HG03460 (cell line): ENCODE data around the gene ZSCAN5C.
"Not testable (repeated sequence)": the region's sequence is repeated elsewhere in the genome, so short reads cannot be mapped to it uniquely, and the experiment has no call there.

Experiments used
- ATAC-seq: cut with Tn5 transposase; IDR thresholded peaks from one replicate; pipeline ENCODE4 v1.9.1; 2021; ENCODE audit not compliant: unreplicated experiment

Gene ZSCAN5C, protein sequence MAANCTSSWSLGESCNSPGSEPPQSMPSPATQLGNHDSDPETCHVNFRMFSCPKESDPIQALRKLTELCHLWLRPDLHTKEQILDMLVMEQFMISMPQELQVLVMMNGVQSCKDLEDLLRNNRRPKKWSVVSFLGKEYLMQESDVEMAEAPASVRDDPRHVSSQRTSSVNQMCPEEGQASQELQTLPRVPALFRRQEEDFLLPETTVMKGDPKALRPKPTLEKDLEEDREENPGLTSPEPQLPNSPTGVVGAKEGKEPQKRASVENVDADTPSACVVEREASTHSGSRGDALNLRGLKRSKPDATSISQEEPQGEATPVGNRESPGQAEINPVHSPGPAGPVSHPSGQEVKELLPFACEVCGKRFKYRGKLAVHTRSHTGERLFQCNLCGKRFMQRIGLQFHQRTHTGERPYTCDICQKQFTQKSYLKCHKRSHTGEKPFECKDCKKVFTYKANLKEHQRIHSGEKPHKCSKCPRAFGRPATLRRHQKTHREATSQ

GRCh38 chr19:56201973-56202372, at the start of gene ZSCAN5C:
TSS of gene ZSCAN5C (plus strand) at chr19:56202273. CDS start at chr19:56205914, 3,641 bp downstream.
- no peak for ATAC-seq

GRCh38 chr19:56152644-56153043, 49.4 kb upstream of the ZSCAN5C start:
- no peak for ATAC-seq

DNA sequence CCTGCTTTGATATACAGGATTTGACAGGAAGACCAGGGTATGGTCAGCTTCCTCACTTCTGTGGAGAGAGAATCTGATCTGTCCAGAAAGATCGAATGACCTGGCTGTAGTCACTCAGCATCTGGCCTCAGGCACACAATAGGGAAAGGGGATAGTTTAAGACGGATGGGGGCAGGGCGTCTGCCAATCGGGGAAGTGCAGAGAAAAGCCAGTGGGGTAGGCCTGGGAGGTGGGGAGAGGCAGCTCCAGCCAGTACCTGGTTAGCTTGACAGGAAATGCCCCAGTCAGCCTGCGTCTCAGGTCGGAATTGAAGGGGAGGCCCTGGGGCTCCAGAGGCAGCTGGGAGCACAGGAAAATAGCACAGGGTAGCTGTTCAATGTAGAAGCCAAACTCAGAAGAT, 48.6 kb upstream of the ZSCAN5C start:
- no peak for ATAC-seq

DNA sequence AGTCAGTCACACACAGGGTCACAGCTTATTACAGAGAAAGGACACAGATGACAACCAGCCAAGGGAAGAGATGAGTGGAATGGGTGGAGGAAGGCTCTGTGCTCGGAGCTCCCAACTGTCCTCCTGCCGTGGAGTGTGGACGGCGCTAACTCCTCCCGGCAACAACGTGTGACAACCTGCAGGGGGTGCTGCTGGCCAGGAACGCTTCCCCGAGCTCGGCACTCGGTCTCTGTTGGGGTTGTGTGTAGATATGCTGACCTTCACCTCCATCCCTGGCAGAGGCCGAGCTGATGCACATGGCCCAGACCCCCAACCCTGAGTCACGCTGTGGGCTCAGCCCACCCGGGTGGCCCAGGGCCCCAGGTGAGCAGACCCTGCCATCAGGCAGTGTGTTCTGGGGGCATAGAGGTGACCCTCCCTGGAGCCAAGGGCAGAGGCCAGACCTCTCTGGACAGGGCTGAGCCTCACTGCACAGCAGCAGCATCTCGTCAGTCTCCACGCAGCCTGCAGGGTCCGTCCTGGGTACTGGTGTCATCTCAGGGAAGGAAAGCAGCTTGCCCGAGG, 46.9 kb upstream of the ZSCAN5C start:
- no peak for ATAC-seq

- ATAC-seq = no peak
Measured at GRCh38 chr19:56156768-56157167, 45.3 kb upstream of the ZSCAN5C start.

GRCh38 chr19:56158170-56158757, 43.8 kb upstream of the ZSCAN5C start:
- ATAC-seq = no peak

GRCh38 chr19:56159009-56159559, 43.0 kb upstream of the ZSCAN5C start:
- ATAC-seq = no peak

DNA sequence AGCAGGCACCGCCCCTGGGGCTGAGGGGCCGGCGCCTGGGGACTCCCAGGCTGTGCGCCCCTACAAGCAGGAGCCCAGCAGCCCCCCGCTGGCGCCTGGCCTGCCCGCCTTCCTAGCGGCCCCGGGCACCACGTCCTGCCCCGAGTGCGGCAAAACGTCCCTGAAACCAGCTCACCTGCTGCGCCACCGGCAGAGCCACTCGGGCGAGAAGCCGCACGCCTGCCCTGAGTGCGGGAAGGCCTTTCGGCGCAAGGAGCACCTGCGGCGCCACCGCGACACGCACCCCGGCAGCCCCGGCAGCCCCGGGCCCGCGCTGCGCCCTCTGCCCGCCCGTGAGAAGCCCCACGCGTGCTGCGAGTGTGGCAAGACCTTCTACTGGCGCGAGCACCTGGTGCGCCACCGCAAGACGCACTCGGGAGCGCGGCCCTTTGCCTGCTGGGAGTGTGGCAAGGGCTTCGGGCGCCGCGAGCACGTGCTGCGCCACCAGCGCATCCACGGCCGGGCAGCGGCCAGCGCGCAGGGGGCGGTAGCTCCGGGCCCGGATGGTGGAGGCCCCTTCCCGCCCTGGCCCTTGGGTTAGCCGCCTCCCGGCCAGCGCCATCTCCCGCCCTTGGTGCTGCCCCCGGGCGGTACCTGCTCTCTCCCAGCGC, 42.3 kb upstream of the ZSCAN5C start:
- no peak for ATAC-seq

GRCh38 chr19:56161534-56161933, 40.5 kb upstream of the ZSCAN5C start:
- no peak for ATAC-seq

GRCh38 chr19:56162258-56162657, 39.8 kb upstream of the ZSCAN5C start:
- no peak for ATAC-seq

- ATAC-seq = no peak
Measured at GRCh38 chr19:56163097-56163496, 39.0 kb upstream of the ZSCAN5C start.

GRCh38 chr19:56167064-56167578, 35.0 kb upstream of the ZSCAN5C start:
- ATAC-seq = no peak

GRCh38 chr19:56170261-56170660, 31.8 kb upstream of the ZSCAN5C start:
- ATAC-seq = no peak

GRCh38 chr19:56174086-56174485, 28.0 kb upstream of the ZSCAN5C start:
- no peak for ATAC-seq

DNA sequence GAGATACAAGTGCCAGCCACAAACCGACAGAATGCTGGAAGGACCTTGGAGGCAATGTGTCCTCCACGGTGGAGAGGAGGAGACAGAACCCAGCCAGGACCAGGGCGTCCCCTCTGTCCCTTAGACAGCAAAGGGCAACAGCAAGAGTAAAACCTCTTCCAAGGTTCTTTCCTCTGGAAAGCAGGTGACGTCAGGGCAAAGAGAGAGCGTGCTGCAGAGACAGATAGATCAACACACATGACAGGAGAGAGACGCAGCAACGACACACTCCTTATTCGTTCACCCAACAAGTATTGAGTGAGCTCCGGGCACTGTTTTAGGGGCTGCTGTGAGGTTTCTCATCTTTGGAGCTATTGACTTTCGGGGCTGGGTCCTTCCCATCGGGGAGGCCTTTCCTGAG, 27.5 kb upstream of the ZSCAN5C start:
- ATAC-seq = no peak

DNA sequence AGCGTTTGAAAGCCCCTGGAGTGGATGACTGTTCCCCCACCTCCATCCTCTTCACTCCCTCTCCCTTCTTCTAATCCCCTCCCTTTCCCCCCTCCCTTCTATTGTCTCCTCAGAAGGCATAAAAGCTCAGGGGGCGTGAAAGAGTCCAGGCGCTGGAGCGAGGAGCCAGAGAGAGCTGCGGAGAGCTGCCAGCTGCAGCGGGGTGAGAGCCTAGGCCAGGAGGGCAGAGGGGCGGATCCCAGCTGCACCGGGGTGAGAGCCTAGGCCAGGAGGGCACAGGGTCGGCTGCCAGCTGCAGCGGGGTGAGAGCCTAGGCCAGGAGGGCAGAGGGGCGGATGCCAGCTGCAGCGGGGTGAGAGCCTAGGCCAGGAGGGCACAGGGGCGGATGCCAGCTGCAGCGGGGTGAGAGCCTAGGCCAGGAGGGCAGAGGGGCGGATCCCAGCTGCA, 26.2 kb upstream of the ZSCAN5C start, which contains the start of gene GALP:
Gene GALP, plus strand, starts transcription at position 148 of the 447 bp plus-strand sequence. CDS start 1,101 bp downstream, outside the sequence.
- ATAC-seq = not testable (repeated sequence)

DNA sequence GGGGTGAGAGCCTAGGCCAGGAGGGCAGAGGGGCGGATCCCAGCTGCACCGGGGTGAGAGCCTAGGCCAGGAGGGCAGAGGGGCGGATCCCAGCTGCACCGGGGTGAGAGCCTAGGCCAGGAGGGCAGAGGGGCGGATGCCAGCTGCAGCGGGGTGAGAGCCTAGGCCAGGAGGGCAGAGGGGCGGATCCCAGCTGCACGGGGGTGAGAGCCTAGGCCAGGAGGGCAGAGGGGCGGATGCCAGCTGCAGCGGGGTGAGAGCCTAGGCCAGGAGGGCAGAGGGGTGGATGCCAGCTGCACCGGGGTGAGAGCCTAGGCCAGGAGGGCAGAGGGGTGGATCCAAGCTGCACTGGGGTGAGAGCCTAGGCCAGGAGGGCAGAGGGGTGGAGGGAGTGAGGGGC, 25.8 kb upstream of the ZSCAN5C start:
- not testable (repeated sequence) for ATAC-seq

DNA sequence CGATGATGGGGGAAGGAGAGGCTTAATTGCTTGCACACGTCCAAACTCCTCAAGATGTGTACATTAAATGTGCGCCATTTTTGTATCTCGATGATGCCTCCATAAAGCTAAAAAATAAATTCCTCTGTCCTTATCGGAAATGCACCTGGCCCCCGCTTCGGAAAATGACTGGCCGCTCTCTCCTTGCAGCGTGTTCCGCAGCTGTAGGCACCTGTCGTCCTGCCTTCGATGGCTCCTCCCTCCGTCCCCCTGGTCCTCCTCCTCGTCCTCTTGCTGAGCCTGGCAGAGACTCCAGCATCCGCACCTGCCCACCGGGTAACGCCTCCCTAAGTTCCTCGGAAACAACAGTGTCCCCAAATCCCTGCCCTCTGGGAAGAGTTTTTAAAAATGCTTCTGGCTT, 25.2 kb upstream of the ZSCAN5C start:
- ATAC-seq = no peak

- ATAC-seq = no peak
Measured at GRCh38 chr19:56177564-56178243, 24.4 kb upstream of the ZSCAN5C start.

GRCh38 chr19:56189785-56190184, 12.3 kb upstream of the ZSCAN5C start:
- ATAC-seq = no peak
